NCI-H146 treated with DMSO at 0.1 percent for 48 hours (cell line): ENCODE results near the gene CAMK2D.
"Not testable (repeated sequence)": the region's sequence is repeated elsewhere in the genome, so short reads cannot be mapped to it uniquely, and the experiment has no call there.

Source experiments
- DNase-seq: peaks from one replicate; lab custom pipeline; 2025; ENCODE audit not compliant: unreplicated experiment; lab: John Stamatoyannopoulos, UW

CAMK2D gene

GRCh38 chr4:113763923-113764322 lies 2.4 kb upstream of the CAMK2D start:
- DNase-seq: not testable (repeated sequence)

- no peak for DNase-seq
Observed at GRCh38 chr4:113763029-113763285, 1.4 kb upstream of the CAMK2D start.

GRCh38 chr4:113762186-113763028 lies 869 bp upstream of the CAMK2D start:
- peak; percentile 94 for DNase-seq

GRCh38 chr4:113760795-113761619 lies 531 bp downstream of the CAMK2D start:
- DNase-seq: peak; percentile 49

GRCh38 chr4:113760094-113760794 lies 1.3 kb downstream of the CAMK2D start:
- DNase-seq: no peak

- no peak for DNase-seq
Observed at GRCh38 chr4:113759696-113760093, 1.8 kb downstream of the CAMK2D start.

GRCh38 chr4:113758372-113758771 lies 3.2 kb downstream of the CAMK2D start:
- no peak for DNase-seq

GRCh38 chr4:113757486-113757885 lies 4.1 kb downstream of the CAMK2D start:
- DNase-seq: no peak

GRCh38 chr4:113756005-113756410 lies 5.5 kb downstream of the CAMK2D start:
- DNase-seq: no peak

GRCh38 chr4:113750734-113751133 lies 10.8 kb downstream of the CAMK2D start:
- DNase-seq: no peak

- DNase-seq: no peak
Observed at GRCh38 chr4:113750296-113750695, 11.2 kb downstream of the CAMK2D start.

GRCh38 chr4:113749178-113749577 lies 12.4 kb downstream of the CAMK2D start:
- DNase-seq: no peak

GRCh38 chr4:113747949-113748348 lies 13.6 kb downstream of the CAMK2D start:
- DNase-seq: no peak

- no peak for DNase-seq
Observed at GRCh38 chr4:113745711-113746110, 15.8 kb downstream of the CAMK2D start.

GRCh38 chr4:113744667-113745240 lies 16.8 kb downstream of the CAMK2D start:
- no peak for DNase-seq

GRCh38 chr4:113743690-113744089 lies 17.8 kb downstream of the CAMK2D start:
- DNase-seq: no peak

GRCh38 chr4:113742643-113743042 lies 18.9 kb downstream of the CAMK2D start:
- DNase-seq: no peak

- DNase-seq: no peak
Observed at GRCh38 chr4:113741956-113742355, 19.6 kb downstream of the CAMK2D start.

- DNase-seq: no peak
Observed at GRCh38 chr4:113740857-113741379, 20.6 kb downstream of the CAMK2D start.

GRCh38 chr4:113739197-113739596 lies 22.3 kb downstream of the CAMK2D start:
- DNase-seq: no peak

GRCh38 chr4:113738251-113738650 lies 23.3 kb downstream of the CAMK2D start:
- peak; percentile 44 for DNase-seq
